ENCODE measurements around the gene PTPRD. TPM values are rescaled to one million over a fixed set of nuclear protein-coding genes. Genes with fewer than 3 reads are reported as not detected.

Gene PTPRD
- total RNA-seq, 4 donors from 2014 or later = 19.6 to 78.9 (median 45.6) TPM

- no peak for TF ChIP-seq POLR2A (IDR thresholded peaks at IDR 0.05)
- no peak for TF ChIP-seq CTCF (IDR thresholded peaks at IDR 0.05)
- no peak for DNase-seq
Observed at GRCh38 chr9:10052916-10053315, 559.9 kb downstream of the PTPRD start.

GRCh38 chr9:10052181-10052580 lies 560.6 kb downstream of the PTPRD start:
- no peak overlapping the region for H3K27ac ChIP-seq
- TF ChIP-seq CTCF (IDR thresholded peaks at IDR 0.05) = no peak
- TF ChIP-seq POLR2A (IDR thresholded peaks at IDR 0.05) = no peak
- 87 to 91% methylated on average over 1 of the region's 1 CpG for WGBS, 2 donors
- no peaks in the 10 kb centered on the region for H3K27me3 ChIP-seq
- H3K4me3 ChIP-seq (replicated peaks in 1 of 3) = no peak overlapping the region
- H3K4me1 ChIP-seq = no peaks in the 10 kb centered on the region
- no peaks in the 10 kb centered on the region for H3K36me3 ChIP-seq
- no peaks in the 10 kb centered on the region for H3K9me3 ChIP-seq
- intact Hi-C loops (cut with DNase I) = no loop called here
- DNase-seq = no peak

More at GRCh38 chr9:10052916-10053315, 559.9 kb downstream of the PTPRD start:
- no peak overlapping the region for H3K27ac ChIP-seq
- no peaks in the 10 kb centered on the region for H3K9me3 ChIP-seq
- H3K36me3 ChIP-seq = no peaks in the 10 kb centered on the region
- H3K4me3 ChIP-seq (replicated peaks in 1 of 3) = no peak overlapping the region
- intact Hi-C loops (cut with DNase I) = no loop called here
- no peaks in the 10 kb centered on the region for H3K4me1 ChIP-seq
- no peaks in the 10 kb centered on the region for H3K27me3 ChIP-seq

GRCh38 chr9:10050016-10050415 lies 562.8 kb downstream of the PTPRD start:
- no peaks in the 10 kb centered on the region for H3K9me3 ChIP-seq
- no peaks in the 10 kb centered on the region for H3K27me3 ChIP-seq
- no peaks in the 10 kb centered on the region for H3K36me3 ChIP-seq
- WGBS, 2 donors = 75 to 86% methylated on average over 4 of the region's 4 CpGs
- no peak overlapping the region for H3K4me3 ChIP-seq (replicated peaks in 1 of 3)
- H3K27ac ChIP-seq = no peak overlapping the region
- DNase-seq = no peak
- no peaks in the 10 kb centered on the region for H3K4me1 ChIP-seq
- TF ChIP-seq POLR2A (IDR thresholded peaks at IDR 0.05) (no peak), CTCF (IDR thresholded peaks at IDR 0.05) (no peak)
- intact Hi-C loops (cut with DNase I) = no loop called here

- TF ChIP-seq CTCF (IDR thresholded peaks at IDR 0.05) = no peak
- TF ChIP-seq POLR2A (IDR thresholded peaks at IDR 0.05) = no peak
- Histone ChIP-seq H3K36me3 (no peaks in the 10 kb centered on the region), H3K9me3 (no peaks in the 10 kb centered on the region), H3K4me1 (no peaks in the 10 kb centered on the region), H3K27me3 (no peaks in the 10 kb centered on the region), H3K27ac (no peak overlapping the region), H3K4me3 (replicated peaks in 1 of 3) (no peak overlapping the region)
- intact Hi-C loops (cut with DNase I) = no loop called here
- no peak for DNase-seq
- WGBS, 2 donors = 84 to 93% methylated on average over 3 of the region's 3 CpGs
Observed at GRCh38 chr9:10048994-10049393, 563.8 kb downstream of the PTPRD start.

- 6 to 32% methylated on average over 2 of the region's 2 CpGs for WGBS, 2 donors
- Histone ChIP-seq H3K27ac (no peak overlapping the region), H3K27me3 (no peaks in the 10 kb centered on the region), H3K36me3 (no peaks in the 10 kb centered on the region), H3K4me1 (no peaks in the 10 kb centered on the region), H3K4me3 (replicated peaks in 1 of 3) (no peak overlapping the region), H3K9me3 (no peaks in the 10 kb centered on the region)
- intact Hi-C loops (cut with DNase I) = no loop called here
- no peak for TF ChIP-seq POLR2A (IDR thresholded peaks at IDR 0.05)
- no peak for TF ChIP-seq CTCF (IDR thresholded peaks at IDR 0.05)
- DNase-seq = no peak
Observed at GRCh38 chr9:10045598-10045997, 567.2 kb downstream of the PTPRD start.

Data from thyroid gland (tissue), 4 donors.